HL-60 (cell line): ENCODE measurements around the gene ILDR1.

Experiments used
- DNase-seq, 2 experiments: peaks; one replicate each; pipeline ENCODE4 v3.0.0-alpha.2; 2010 to 2020; ENCODE audit warnings: low read depth in 1 of 2, low spot score in 1 of 2
- H3K27ac ChIP-seq: fragments of 250-450 bp; sonication (Bioruptor Pico); replicated peaks from 2 replicates; pipeline ENCODE4 v1.5.1; 2020; ENCODE audit warnings: mild to moderate bottlenecking, moderate library complexity
- H3K27me3 ChIP-seq: fragments of 250-450 bp; sonication (Bioruptor Pico); 2 replicates; pipeline ENCODE4 v1.5.1; 2021; ENCODE audit warnings: mild to moderate bottlenecking, moderate library complexity; ENCODE audit not compliant: insufficient read depth, poor library complexity, severe bottlenecking
- H3K4me3 ChIP-seq: replicated peaks from 2 replicates; pipeline ENCODE4 v1.5.1; 2011; ENCODE audit warnings: mild to moderate bottlenecking, control low read depth, low read length; ENCODE audit not compliant: insufficient read depth
- GABPA ChIP-seq: IDR thresholded peaks from 2 replicates; pipeline ENCODE4 v1.6.1; 2012; ENCODE audit warnings: low read depth
- POLR2AphosphoS5 ChIP-seq: IDR thresholded peaks from 2 replicates; pipeline ENCODE4 v1.6.1; 2012; ENCODE audit warnings: low read depth
- SPI1 ChIP-seq: IDR thresholded peaks from 2 replicates; pipeline ENCODE4 v1.6.1; 2012; ENCODE audit warnings: low read depth, mild to moderate bottlenecking, borderline replicate concordance
- TF ChIP-seq, protein P1 (sequence below): IDR thresholded peaks from one replicate; pipeline ENCODE4 v1.5.1; 2011; ENCODE audit warnings: low read length, control low read depth, inconsistent platforms; ENCODE audit not compliant: insufficient read depth
- TF ChIP-seq, protein P2 (sequence below): IDR thresholded peaks from 2 replicates; pipeline ENCODE4 v1.6.1; 2012; ENCODE audit warnings: low read depth; ENCODE audit not compliant: insufficient replicate concordance

Gene ILDR1

DNA sequence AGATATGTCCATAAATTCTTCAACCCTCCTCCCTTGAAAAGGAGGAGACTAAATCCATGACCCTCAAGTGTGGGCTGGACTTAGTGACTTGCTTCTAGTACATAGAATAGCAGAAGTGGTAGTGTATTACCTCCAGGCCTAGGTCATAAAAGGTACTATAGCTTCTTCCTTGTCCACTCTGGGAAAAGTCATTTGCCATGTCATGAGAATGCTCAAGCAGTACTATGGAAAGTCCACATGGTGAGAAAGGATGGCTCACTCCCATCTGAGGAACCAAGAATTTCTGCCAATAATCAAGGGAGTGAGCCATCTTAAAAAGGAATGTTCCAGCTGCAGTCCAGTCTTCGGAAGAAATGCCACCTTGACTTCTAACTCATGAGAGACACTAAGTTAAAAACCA is 10.5 kb upstream of the ILDR1 start:
- no peak for DNase-seq
- Histone ChIP-seq H3K27me3 (no peaks in the 10 kb centered on the region), H3K27ac (no peak overlapping the region), H3K4me3 (no peak overlapping the region)
- TF ChIP-seq SPI1 (no peak), GABPA (no peak), POLR2AphosphoS5 (no peak)
- TF ChIP-seq, protein P1, sequence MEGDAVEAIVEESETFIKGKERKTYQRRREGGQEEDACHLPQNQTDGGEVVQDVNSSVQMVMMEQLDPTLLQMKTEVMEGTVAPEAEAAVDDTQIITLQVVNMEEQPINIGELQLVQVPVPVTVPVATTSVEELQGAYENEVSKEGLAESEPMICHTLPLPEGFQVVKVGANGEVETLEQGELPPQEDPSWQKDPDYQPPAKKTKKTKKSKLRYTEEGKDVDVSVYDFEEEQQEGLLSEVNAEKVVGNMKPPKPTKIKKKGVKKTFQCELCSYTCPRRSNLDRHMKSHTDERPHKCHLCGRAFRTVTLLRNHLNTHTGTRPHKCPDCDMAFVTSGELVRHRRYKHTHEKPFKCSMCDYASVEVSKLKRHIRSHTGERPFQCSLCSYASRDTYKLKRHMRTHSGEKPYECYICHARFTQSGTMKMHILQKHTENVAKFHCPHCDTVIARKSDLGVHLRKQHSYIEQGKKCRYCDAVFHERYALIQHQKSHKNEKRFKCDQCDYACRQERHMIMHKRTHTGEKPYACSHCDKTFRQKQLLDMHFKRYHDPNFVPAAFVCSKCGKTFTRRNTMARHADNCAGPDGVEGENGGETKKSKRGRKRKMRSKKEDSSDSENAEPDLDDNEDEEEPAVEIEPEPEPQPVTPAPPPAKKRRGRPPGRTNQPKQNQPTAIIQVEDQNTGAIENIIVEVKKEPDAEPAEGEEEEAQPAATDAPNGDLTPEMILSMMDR: no peak
- TF ChIP-seq, protein P2, sequence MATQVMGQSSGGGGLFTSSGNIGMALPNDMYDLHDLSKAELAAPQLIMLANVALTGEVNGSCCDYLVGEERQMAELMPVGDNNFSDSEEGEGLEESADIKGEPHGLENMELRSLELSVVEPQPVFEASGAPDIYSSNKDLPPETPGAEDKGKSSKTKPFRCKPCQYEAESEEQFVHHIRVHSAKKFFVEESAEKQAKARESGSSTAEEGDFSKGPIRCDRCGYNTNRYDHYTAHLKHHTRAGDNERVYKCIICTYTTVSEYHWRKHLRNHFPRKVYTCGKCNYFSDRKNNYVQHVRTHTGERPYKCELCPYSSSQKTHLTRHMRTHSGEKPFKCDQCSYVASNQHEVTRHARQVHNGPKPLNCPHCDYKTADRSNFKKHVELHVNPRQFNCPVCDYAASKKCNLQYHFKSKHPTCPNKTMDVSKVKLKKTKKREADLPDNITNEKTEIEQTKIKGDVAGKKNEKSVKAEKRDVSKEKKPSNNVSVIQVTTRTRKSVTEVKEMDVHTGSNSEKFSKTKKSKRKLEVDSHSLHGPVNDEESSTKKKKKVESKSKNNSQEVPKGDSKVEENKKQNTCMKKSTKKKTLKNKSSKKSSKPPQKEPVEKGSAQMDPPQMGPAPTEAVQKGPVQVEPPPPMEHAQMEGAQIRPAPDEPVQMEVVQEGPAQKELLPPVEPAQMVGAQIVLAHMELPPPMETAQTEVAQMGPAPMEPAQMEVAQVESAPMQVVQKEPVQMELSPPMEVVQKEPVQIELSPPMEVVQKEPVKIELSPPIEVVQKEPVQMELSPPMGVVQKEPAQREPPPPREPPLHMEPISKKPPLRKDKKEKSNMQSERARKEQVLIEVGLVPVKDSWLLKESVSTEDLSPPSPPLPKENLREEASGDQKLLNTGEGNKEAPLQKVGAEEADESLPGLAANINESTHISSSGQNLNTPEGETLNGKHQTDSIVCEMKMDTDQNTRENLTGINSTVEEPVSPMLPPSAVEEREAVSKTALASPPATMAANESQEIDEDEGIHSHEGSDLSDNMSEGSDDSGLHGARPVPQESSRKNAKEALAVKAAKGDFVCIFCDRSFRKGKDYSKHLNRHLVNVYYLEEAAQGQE: no peak

DNA sequence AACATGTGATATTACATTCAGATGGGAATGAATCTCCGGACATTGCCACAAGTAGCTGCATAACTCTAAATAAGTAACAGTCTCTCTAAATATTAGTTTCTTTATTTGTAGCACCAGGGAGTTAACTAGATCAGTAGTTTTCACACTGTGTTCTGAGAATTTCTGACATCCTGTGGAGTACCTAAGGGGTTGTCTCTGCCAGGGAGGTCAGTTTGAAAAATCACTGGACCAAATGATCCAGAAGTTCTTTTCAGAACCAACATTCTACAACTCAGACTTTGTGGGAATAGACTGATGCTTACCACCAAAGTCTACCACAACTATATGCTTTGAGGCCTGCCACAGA is 9.0 kb upstream of the ILDR1 start:
- TF ChIP-seq SPI1: no peak
- TF ChIP-seq, protein P1: no peak
- TF ChIP-seq, protein P2: no peak
- no peak for TF ChIP-seq POLR2AphosphoS5
- TF ChIP-seq GABPA: no peak
- H3K27ac ChIP-seq: no peak overlapping the region
- H3K4me3 ChIP-seq: no peak overlapping the region
- no peaks in the 10 kb centered on the region for H3K27me3 ChIP-seq
- no peak for DNase-seq

DNA sequence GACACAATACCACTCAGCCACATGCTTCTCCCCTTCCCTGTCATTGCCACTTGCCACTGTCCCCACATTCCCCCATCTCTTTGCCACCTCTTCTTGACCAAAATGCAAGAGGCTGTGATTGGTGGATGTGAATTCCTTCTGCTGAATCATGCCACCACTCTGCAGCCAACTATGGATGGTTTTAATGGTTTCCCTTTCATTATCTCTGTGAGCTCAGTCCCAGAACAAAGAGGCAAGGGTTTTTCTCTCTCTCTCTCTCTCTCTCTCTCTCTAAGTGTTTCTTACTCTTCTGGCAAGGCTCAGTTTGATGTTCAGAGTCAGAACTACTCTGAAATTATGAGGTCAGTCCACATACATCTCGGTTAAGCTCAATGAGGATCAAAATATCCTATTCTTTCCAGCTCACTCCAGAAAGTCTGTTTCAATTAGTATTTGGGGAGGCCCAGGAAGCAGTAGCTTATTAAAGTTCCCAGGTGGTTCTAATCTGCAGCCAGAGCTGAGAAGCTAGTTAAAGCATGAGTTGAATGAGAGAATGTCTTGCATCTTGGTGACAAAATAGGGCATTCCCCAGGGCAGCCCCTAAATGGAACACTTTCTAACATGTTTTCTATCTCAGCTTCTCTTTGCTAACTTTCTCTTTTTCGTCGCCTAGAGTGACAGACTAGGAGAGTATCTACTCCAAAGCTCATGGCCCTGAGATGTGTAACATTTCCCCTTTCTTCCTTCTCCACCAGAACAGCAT is 8.5 kb upstream of the ILDR1 start:
- DNase-seq: no peak
- Histone ChIP-seq H3K27ac (no peak overlapping the region; the same call in 1 of the 2 replicates), H3K27me3 (no peaks in the 10 kb centered on the region), H3K4me3 (no peak overlapping the region)
- TF ChIP-seq GABPA: no peak

DNA sequence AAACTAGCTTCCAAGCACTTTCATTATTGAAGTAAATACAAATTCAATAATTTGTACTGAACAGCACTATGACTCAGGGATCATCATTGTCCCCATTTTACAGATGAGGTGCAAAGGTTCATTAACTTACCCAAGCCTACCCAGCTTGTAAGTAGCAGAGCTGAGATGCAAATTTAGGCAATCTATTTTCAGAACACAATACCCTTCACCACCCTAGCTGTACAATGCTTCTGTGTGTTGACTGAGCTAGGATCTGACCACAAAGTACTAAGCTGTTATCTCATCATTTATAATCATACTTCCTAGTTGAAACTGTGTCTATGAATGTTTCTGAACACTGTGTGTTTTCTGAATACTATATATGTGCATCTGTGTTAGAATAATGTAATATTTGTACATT is 3.2 kb upstream of the ILDR1 start:
- TF ChIP-seq POLR2AphosphoS5: no peak
- TF ChIP-seq, protein P1: no peak
- TF ChIP-seq SPI1: no peak
- TF ChIP-seq GABPA: no peak
- TF ChIP-seq, protein P2: no peak
- DNase-seq: no peak
- no peak overlapping the region for H3K4me3 ChIP-seq
- H3K27me3 ChIP-seq: no peaks in the 10 kb centered on the region
- no peak overlapping the region for H3K27ac ChIP-seq
